ENCODE measurements around the gene MIEN1. TPM values are rescaled to one million over a fixed set of nuclear protein-coding genes. Genes with fewer than 3 reads are reported as not detected.
A peak's percentile ranks its signal among the peaks of the same experiment; 100 is the strongest.

MIEN1 gene
- total and polyA plus RNA-seq, 2 of the 13 experiments (the other 11 are each of a cell fraction or from before 2014, with no cell fraction given), result 40.6 to 56.6 TPM

- peak; percentile 71; the same call in 1 of the 2 replicates for TF ChIP-seq MTF2 (CRISPR knock-in tag; IDR thresholded peaks at IDR 0.05; ENCODE audit: borderline replicate concordance)
- TF ChIP-seq ISX (CRISPR knock-in tag; conservative IDR thresholded peaks at IDR 0.05), result no peak
- TF ChIP-seq PCBP1 (IDR thresholded peaks at IDR 0.05; ENCODE audit: borderline replicate concordance, low read depth, low read length), result 0 out of 2 replicates have a peak, but pooled peaks have one; percentile 57
- TF ChIP-seq ATF7-NPFF (CRISPR knock-in tag; IDR thresholded peaks at IDR 0.05; ENCODE audit: low read depth), result no peak
- TF ChIP-seq, protein P1, sequence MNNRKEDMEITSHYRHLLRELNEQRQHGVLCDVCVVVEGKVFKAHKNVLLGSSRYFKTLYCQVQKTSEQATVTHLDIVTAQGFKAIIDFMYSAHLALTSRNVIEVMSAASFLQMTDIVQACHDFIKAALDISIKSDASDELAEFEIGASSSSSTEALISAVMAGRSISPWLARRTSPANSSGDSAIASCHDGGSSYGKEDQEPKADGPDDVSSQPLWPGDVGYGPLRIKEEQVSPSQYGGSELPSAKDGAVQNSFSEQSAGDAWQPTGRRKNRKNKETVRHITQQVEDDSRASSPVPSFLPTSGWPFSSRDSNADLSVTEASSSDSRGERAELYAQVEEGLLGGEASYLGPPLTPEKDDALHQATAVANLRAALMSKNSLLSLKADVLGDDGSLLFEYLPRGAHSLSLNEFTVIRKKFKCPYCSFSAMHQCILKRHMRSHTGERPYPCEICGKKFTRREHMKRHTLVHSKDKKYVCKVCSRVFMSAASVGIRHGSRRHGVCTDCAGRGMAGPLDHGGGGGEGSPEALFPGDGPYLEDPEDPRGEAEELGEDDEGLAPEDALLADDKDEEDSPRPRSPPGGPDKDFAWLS (CRISPR knock-in tag; IDR thresholded peaks at IDR 0.05; ENCODE audit: borderline replicate concordance), result no peak
- TF ChIP-seq HMG20A (CRISPR knock-in tag; IDR thresholded peaks at IDR 0.05; ENCODE audit: borderline replicate concordance), result no peak; the same call in 1 of the 2 replicates
- peak; percentile 31; the same call in 1 of the 2 replicates for TF ChIP-seq HNF4A (CRISPR knock-in tag; IDR thresholded peaks at IDR 0.05)
- TF ChIP-seq ZNF530 (CRISPR knock-in tag; IDR thresholded peaks at IDR 0.05; ENCODE audit: low read depth), result no peak
- peak; percentile 46; the same call in 1 of the 2 replicates for TF ChIP-seq FLYWCH1 (CRISPR knock-in tag; IDR thresholded peaks at IDR 0.05)
- peak; percentile 53; the same call in 1 of the 2 replicates for TF ChIP-seq ZNF124 (CRISPR knock-in tag; IDR thresholded peaks at IDR 0.05)
- TF ChIP-seq, protein P2, sequence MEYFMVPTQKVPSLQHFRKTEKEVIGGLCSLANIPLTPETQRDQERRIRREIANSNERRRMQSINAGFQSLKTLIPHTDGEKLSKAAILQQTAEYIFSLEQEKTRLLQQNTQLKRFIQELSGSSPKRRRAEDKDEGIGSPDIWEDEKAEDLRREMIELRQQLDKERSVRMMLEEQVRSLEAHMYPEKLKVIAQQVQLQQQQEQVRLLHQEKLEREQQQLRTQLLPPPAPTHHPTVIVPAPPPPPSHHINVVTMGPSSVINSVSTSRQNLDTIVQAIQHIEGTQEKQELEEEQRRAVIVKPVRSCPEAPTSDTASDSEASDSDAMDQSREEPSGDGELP (IDR thresholded peaks at IDR 0.05; ENCODE audit: borderline replicate concordance, low read depth), result peak; percentile 45; the same call in 1 of the 2 replicates
- TF ChIP-seq RNF2 (conservative IDR thresholded peaks at IDR 0.05; ENCODE audit: low read depth), result 0 out of 2 replicates have a peak, but pooled peaks have one; percentile 21
- TF ChIP-seq, protein P3, sequence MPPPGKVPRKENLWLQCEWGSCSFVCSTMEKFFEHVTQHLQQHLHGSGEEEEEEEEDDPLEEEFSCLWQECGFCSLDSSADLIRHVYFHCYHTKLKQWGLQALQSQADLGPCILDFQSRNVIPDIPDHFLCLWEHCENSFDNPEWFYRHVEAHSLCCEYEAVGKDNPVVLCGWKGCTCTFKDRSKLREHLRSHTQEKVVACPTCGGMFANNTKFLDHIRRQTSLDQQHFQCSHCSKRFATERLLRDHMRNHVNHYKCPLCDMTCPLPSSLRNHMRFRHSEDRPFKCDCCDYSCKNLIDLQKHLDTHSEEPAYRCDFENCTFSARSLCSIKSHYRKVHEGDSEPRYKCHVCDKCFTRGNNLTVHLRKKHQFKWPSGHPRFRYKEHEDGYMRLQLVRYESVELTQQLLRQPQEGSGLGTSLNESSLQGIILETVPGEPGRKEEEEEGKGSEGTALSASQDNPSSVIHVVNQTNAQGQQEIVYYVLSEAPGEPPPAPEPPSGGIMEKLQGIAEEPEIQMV (CRISPR knock-in tag; IDR thresholded peaks at IDR 0.05; ENCODE audit: low read depth), result peak; percentile 70; the same call in 1 of the 2 replicates
- TF ChIP-seq ZNF777 (CRISPR knock-in tag; IDR thresholded peaks at IDR 0.05), result no peak
- no peak for TF ChIP-seq FOXM1 (CRISPR knock-in tag; IDR thresholded peaks at IDR 0.05)
- 0 out of 2 replicates have a peak, but pooled peaks have one; percentile 35 for TF ChIP-seq ZNF605 (CRISPR knock-in tag; IDR thresholded peaks at IDR 0.05)
- TF ChIP-seq CBX5 (CRISPR knock-in tag; IDR thresholded peaks at IDR 0.05; ENCODE audit: borderline replicate concordance), result peak; percentile 64; the same call in 1 of the 2 replicates
- no peak for TF ChIP-seq ZNF335 (CRISPR knock-in tag; IDR thresholded peaks at IDR 0.05)
- TF ChIP-seq NFIB (CRISPR knock-in tag; IDR thresholded peaks at IDR 0.05; ENCODE audit: borderline replicate concordance), result no peak
- TF ChIP-seq SMYD3 (CRISPR knock-in tag; IDR thresholded peaks at IDR 0.05), result peak; percentile 73
- TF ChIP-seq ZNF256 (CRISPR knock-in tag; conservative IDR thresholded peaks at IDR 0.05), result no peak; the same call in 1 of the 2 replicates
- no peak for TF ChIP-seq SATB2 (CRISPR knock-in tag; IDR thresholded peaks at IDR 0.05)
- no peak for TF ChIP-seq MATR3 (CRISPR knock-in tag; IDR thresholded peaks at IDR 0.05)
- TF ChIP-seq ZBTB14 (CRISPR knock-in tag; IDR thresholded peaks at IDR 0.05), result peak; percentile 45; the same call in 1 of the 2 replicates
- TF ChIP-seq ZNF720 (CRISPR knock-in tag; IDR thresholded peaks at IDR 0.05), result 0 out of 2 replicates have a peak, but pooled peaks have one; percentile 76
- peak; percentile 79; the same call in 1 of the 2 replicates for TF ChIP-seq NFKB2 (CRISPR knock-in tag; IDR thresholded peaks at IDR 0.05; ENCODE audit: borderline replicate concordance)
Observed at GRCh38 chr17:39730095-39730921, at the start of gene MIEN1 (continued).

All from HepG2 (cell line).